GM12878 (cell line): ENCODE results near the gene CASP5. TPM values are rescaled to one million over a fixed set of nuclear protein-coding genes. Genes with fewer than 3 reads are reported as not detected.

ENCODE experiments used
- ATAC-seq: fragments of 200-7000 bp; cut with Tn5 transposase; 3 replicates; pipeline ENCODE4 v1.9.1; 2020; ENCODE audit warnings: mild to moderate bottlenecking, moderate library complexity
- Bru-seq: library from RNA; stranded (reverse); fragments of 400-500 nt; gene quantifications from one replicate; lab custom pipeline; 2021; lab: Mats Ljungman, UMichigan
- BruChase-seq, 2 experiments: library from RNA; stranded (reverse); fragments of 400-500 nt; gene quantifications; one replicate each; lab custom pipeline; 2021; lab: Mats Ljungman, UMichigan
- BruUV-seq: library from RNA; stranded (reverse); fragments of 400-500 nt; replicated peaks from 2 replicates; lab custom pipeline; 2021; lab: Mats Ljungman, UMichigan
- CTCF ChIA-PET: fragments of 300-600 bp; sonication (Branson Sonifier 250); formaldehyde crosslinking; extraction: SDS; loops from one replicate; lab custom pipeline; 2021; ENCODE audit warnings: inconsistent platforms; lab: Yijun Ruan, JAX
- POLR2A ChIA-PET: fragments of 350-600 bp; formaldehyde crosslinking; extraction: SDS; loops from one replicate; lab custom pipeline; 2021; ENCODE audit warnings: inconsistent platforms; lab: Charles Lee
- RAD21 ChIA-PET: fragments of 300-600 bp; sonication (Branson Sonifier 250); formaldehyde crosslinking; loops from one replicate; lab custom pipeline; 2023; ENCODE audit warnings: antibody characterized with exemption; ENCODE audit not compliant: unreplicated experiment; lab: Charles Lee
- SMC1A ChIA-PET: fragments of 300-600 bp; sonication (Branson Sonifier 250); formaldehyde crosslinking; loops from one replicate; lab custom pipeline; 2023; ENCODE audit not compliant: unreplicated experiment, uncharacterized antibody; lab: Charles Lee
- DNase-seq: peaks from one replicate; pipeline ENCODE4 v3.0.0-alpha.2; 2011; ENCODE audit warnings: low read depth, low spot score
- FAIRE-seq: peaks from 3 replicates; lab custom pipeline; 2011; peaks lifted over from hg19 to GRCh38; lab: Jason Lieb, UNC
- H2AFZ ChIP-seq: 2 replicates; pipeline ENCODE4 v1.6.0; 2011; ENCODE audit warnings: low read depth, low read length, control low read depth; ENCODE audit not compliant: control insufficient read depth
- H3K27ac ChIP-seq: 2 replicates; pipeline ENCODE4 v1.5.1; 2011; ENCODE audit warnings: control low read depth; ENCODE audit not compliant: control insufficient read depth, insufficient read depth
- H3K27me3 ChIP-seq, 2 experiments: replicated peaks in 1 of 2; 2 replicates each; pipeline versions ENCODE4 v1.6.0 to v1.6.1; 2011; ENCODE audit warnings: low read length in 1 of 2; ENCODE audit not compliant: control insufficient read depth in 2 of 2, insufficient read depth in 2 of 2
- H3K36me3 ChIP-seq, 2 experiments: 2 replicates each; pipeline ENCODE4 v1.5.1; 2011; ENCODE audit warnings: low read length in 1 of 2; ENCODE audit not compliant: control insufficient read depth in 2 of 2, insufficient read depth in 2 of 2
- H3K4me1 ChIP-seq: 2 replicates; pipeline ENCODE4 v1.6.1; 2011; ENCODE audit warnings: mild to moderate bottlenecking, low read length, moderate library complexity, mixed read lengths; ENCODE audit not compliant: control insufficient read depth, insufficient read depth
- H3K4me2 ChIP-seq: 2 replicates; pipeline ENCODE4 v1.6.0; 2011; ENCODE audit warnings: control low read depth; ENCODE audit not compliant: control insufficient read depth, insufficient read depth
- H3K4me3 ChIP-seq: fragments of 200-600 bp; sonication (generic); 2 replicates; pipeline ENCODE4 v1.5.1; 2016
- H3K79me2 ChIP-seq: 2 replicates; pipeline ENCODE4 v1.6.0; 2011; ENCODE audit warnings: low read length; ENCODE audit not compliant: control insufficient read depth, insufficient read depth
- H3K9ac ChIP-seq: 2 replicates; pipeline ENCODE4 v1.8.0; 2011; ENCODE audit warnings: low read length, control low read depth, mixed read lengths; ENCODE audit not compliant: control insufficient read depth, insufficient read depth
- H3K9me3 ChIP-seq: replicated peaks from 3 replicates; pipeline ENCODE4 v1.5.1; 2011; ENCODE audit warnings: mild to moderate bottlenecking, low read length; ENCODE audit not compliant: control insufficient read depth, insufficient read depth
- H4K20me1 ChIP-seq: 2 replicates; pipeline ENCODE4 v1.6.0; 2011; ENCODE audit not compliant: control insufficient read depth, insufficient read depth
- BCL11A ChIP-seq: IDR thresholded peaks from 2 replicates; pipeline ENCODE4 v1.6.1; 2011; ENCODE audit warnings: low read depth, low read length
- BMI1 ChIP-seq: fragments of 450-650 bp; IDR thresholded peaks from 2 replicates; pipeline ENCODE4 v1.6.1; 2016; ENCODE audit warnings: mild to moderate bottlenecking, moderate library complexity, borderline replicate concordance
- ESRRA ChIP-seq: IDR thresholded peaks from 2 replicates; pipeline ENCODE4 v1.6.1; 2012; ENCODE audit warnings: mild to moderate bottlenecking, low read length, improper control_type of control experiment
- FOXK2 ChIP-seq: fragments of 450-650 bp; IDR thresholded peaks from 2 replicates; pipeline ENCODE4 v1.6.1; 2017; ENCODE audit warnings: mild to moderate bottlenecking, moderate library complexity
- IRF5 ChIP-seq: fragments of 450-650 bp; IDR thresholded peaks from 2 replicates; pipeline ENCODE4 v1.6.1; 2017; ENCODE audit warnings: borderline replicate concordance
- NBN ChIP-seq: fragments of 450-650 bp; IDR thresholded peaks from 2 replicates; pipeline ENCODE4 v1.6.1; 2016
- NR2C2 ChIP-seq: IDR thresholded peaks from 2 replicates; pipeline ENCODE4 v1.6.1; 2011; ENCODE audit warnings: borderline replicate concordance, low read depth; ENCODE audit not compliant: control insufficient read depth, insufficient read length
- NRF1 ChIP-seq: conservative IDR thresholded peaks from 2 replicates; pipeline ENCODE4 v1.6.1; 2011; ENCODE audit warnings: mild to moderate bottlenecking, low read depth, low read length, improper control_type of control experiment
- PBX3 ChIP-seq: IDR thresholded peaks from 2 replicates; pipeline ENCODE4 v1.6.1; 2011; ENCODE audit warnings: mild to moderate bottlenecking, low read depth, low read length, moderate library complexity; ENCODE audit not compliant: insufficient replicate concordance
- POLR2AphosphoS2 ChIP-seq: IDR thresholded peaks from 2 replicates; pipeline ENCODE4 v1.6.1; 2011; ENCODE audit warnings: low read depth, mild to moderate bottlenecking, low read length, improper control_type of control experiment, moderate library complexity
- REST ChIP-seq: IDR thresholded peaks from 2 replicates; pipeline ENCODE4 v1.6.1; 2012; ENCODE audit warnings: mild to moderate bottlenecking, low read depth, low read length
- SIN3A ChIP-seq: IDR thresholded peaks from 2 replicates; pipeline ENCODE4 v1.6.1; 2012; ENCODE audit warnings: low read depth, low read length, improper control_type of control experiment
- STAT1 ChIP-seq: fragments of 450-650 bp; conservative IDR thresholded peaks from 2 replicates; pipeline ENCODE4 v1.6.1; 2014; ENCODE audit warnings: antibody characterized with exemption, mild to moderate bottlenecking
- TBL1XR1 ChIP-seq: IDR thresholded peaks from 2 replicates; pipeline ENCODE4 v1.6.1; 2012; ENCODE audit warnings: low read depth, low read length, improper control_type of control experiment
- WRNIP1 ChIP-seq: IDR thresholded peaks from 2 replicates; pipeline ENCODE4 v1.6.1; 2011; ENCODE audit warnings: low read depth, low read length, improper control_type of control experiment, borderline replicate concordance
- in situ Hi-C: fragments of 300-500 bp; cut with MboI; formaldehyde crosslinking; loops from 9 replicates; pipeline ENCODE4 v1.14.3; 2018; ENCODE audit warnings: mixed read lengths
- intact Hi-C: fragments of 100-400 bp; cut with micrococcal nuclease; formaldehyde crosslinking; loops from one replicate; pipeline ENCODE4 v1.14.2; 2022; ENCODE audit not compliant: unreplicated experiment
- long read RNA-seq, 2 experiments: library from polyadenylated mRNA; unstranded; transcript quantifications; one replicate each; pipeline ENCODE4 v2.0.0, GENCODE V29; 2019 to 2020
- polyA minus RNA-seq, 3 experiments: library from RNA; depleted of rRNA, polyadenylated mRNA; stranded (reverse); fragments of >200 nt; gene quantifications; 2 replicates each; pipeline ENCODE4 v1.2.3, GENCODE V29; 2011
- polyA plus RNA-seq, 11 experiments: library from polyadenylated mRNA; depleted of rRNA in 4 of 11; unstranded in 6 of 11; stranded (reverse) in 5 of 11; fragments of >200 nt; fragmentation: Nextera tagmentation in 4 of 11; fragmentation: Illumina TruSeq in 1 of 11; extraction: Ambion mirVana in 4 of 11; extraction: Trizol in 1 of 11; gene quantifications; 1 replicate in 1 of 11; 2 replicates in 10 of 11; pipeline versions ENCODE4 v1.2.1 to v1.2.3, GENCODE V29; 2011 to 2016; ENCODE audit warnings: inconsistent platforms in 2 of 11, missing spikeins in 2 of 11, low read depth in 1 of 11
- total RNA-seq, 4 experiments: library from RNA; depleted of rRNA in 3 of 4; stranded (reverse); fragments of >200 nt in 3 of 4; fragmentation: Illumina TruSeq in 1 of 4; extraction: Trizol in 1 of 4; gene quantifications; 2 replicates each; pipeline versions ENCODE4 v1.2.1 to v1.2.3, GENCODE V29; 2013 to 2021

The CASP5 gene
- not detected in 2 replicates for total RNA-seq (2013; cell fraction: nucleolus; rRNA removed)
- total RNA-seq (2014; rRNA removed) (not detected in 2 replicates), total RNA-seq (2014; rRNA removed; fragmentation: Illumina TruSeq; extraction: Trizol) (not detected in 2 replicates), total RNA-seq (2021) (not detected in 2 replicates), polyA plus RNA-seq (2011; rRNA removed) (not detected in 2 replicates), polyA plus RNA-seq (2014; fragmentation: Illumina TruSeq; extraction: Trizol) (not detected in 2 replicates), polyA plus RNA-seq (2014; fragmentation: Nextera tagmentation; extraction: Ambion mirVana) (not detected), polyA plus RNA-seq (2014; rRNA removed) (not detected in 2 replicates), polyA plus RNA-seq (2016; fragmentation: Nextera tagmentation; extraction: Ambion mirVana) (not detected), polyA minus RNA-seq (2011; rRNA and poly(A)+ RNA removed) (not detected in 2 replicates), Bru-seq, nascent RNA (percentile 17 among the genes with signal in this experiment), BruChase-seq, experiment 1, labeled RNA remaining after a 6-hour chase (percentile 20 among the genes with signal in this experiment), BruChase-seq, experiment 2, labeled RNA remaining after a 2-hour chase (percentile 17 among the genes with signal in this experiment)
- not detected for polyA plus RNA-seq (2011; ENCODE audit: low read depth)
- not detected in 2 replicates for polyA plus RNA-seq (2011; cell fraction: cytosol; rRNA removed)
- 0.12 TPM in 1 of 2 replicates, not detected in the other for polyA plus RNA-seq (2011; cell fraction: nucleus; rRNA removed)
- not detected in 2 replicates for polyA plus RNA-seq (2012)
- polyA minus RNA-seq (2011; cell fraction: cytosol; rRNA and poly(A)+ RNA removed), result not detected in 2 replicates
- not detected in 2 replicates for polyA minus RNA-seq (2011; cell fraction: nucleus; rRNA and poly(A)+ RNA removed)
- long read RNA-seq, experiment 1, result 0 reads
- long read RNA-seq, experiment 2, result 0 reads

- no peak within 1 kb of the TSS for H3K27ac ChIP-seq
- H3K4me3 ChIP-seq, result no peak within 1 kb of the TSS
- CTCF ChIA-PET, result no interaction called here
- H3K9me3 ChIP-seq, result no peaks in the 10 kb centered on the region
- H3K79me2 ChIP-seq, result no peaks in the 10 kb centered on the region
- no peaks in the 10 kb centered on the region for H4K20me1 ChIP-seq
- H3K4me2 ChIP-seq, result no peak within 1 kb of the TSS
- no peak for TF ChIP-seq FOXK2
- no peak for TF ChIP-seq STAT1
- no peak for TF ChIP-seq ESRRA
- TF ChIP-seq NBN, result no peak
- TF ChIP-seq BMI1, result no peak
- no peak for TF ChIP-seq BCL11A
- no peak for TF ChIP-seq NRF1
- TF ChIP-seq PBX3, result no peak
- TF ChIP-seq NR2C2, result no peak
- no peak for TF ChIP-seq IRF5
- no peak for TF ChIP-seq SIN3A
- TF ChIP-seq WRNIP1, result no peak
- TF ChIP-seq POLR2AphosphoS2, result no peak
- TF ChIP-seq TBL1XR1, result no peak
- no peak for TF ChIP-seq REST
- TF ChIP-seq, all 136 proteins: peak for 0
- FAIRE-seq (no peak), DNase-seq (no peak), ATAC-seq (no peak)
- H3K9ac ChIP-seq, result no peak within 1 kb of the TSS
- BruUV-seq, result no TSS peak
- ChIA-PET RAD21 (no interaction called here), SMC1A (interaction anchor here (0.6 kb wide), 1 partner anchor 30 kb away, joined by 3 read pairs; no protein-coding TSS in a partner anchor), POLR2A (no interaction called here)
- no peaks in the 10 kb centered on the region for H3K36me3 ChIP-seq
- H3K27me3 ChIP-seq, result no peaks in the 10 kb centered on the region
- in situ Hi-C loops, result no loop called here
- no peak within 1 kb of the TSS for H2AFZ ChIP-seq
- 0 out of 2 replicates have a peak, but pooled peaks cover 2% of the 10 kb centered on the region for H3K4me1 ChIP-seq
- intact Hi-C loops, result no loop called here
Observed at GRCh38 chr11:105023003-105023402, at the start of gene CASP5. Gene CASP5 (minus strand): TSS chr11:105023168. CDS start chr11:105023136, 32 bp downstream.
